ENCODE results near the gene PLCH2.
"Not testable (repeated sequence)": the region's sequence is repeated elsewhere in the genome, so short reads cannot be mapped to it uniquely, and the experiment has no call there.

DNA sequence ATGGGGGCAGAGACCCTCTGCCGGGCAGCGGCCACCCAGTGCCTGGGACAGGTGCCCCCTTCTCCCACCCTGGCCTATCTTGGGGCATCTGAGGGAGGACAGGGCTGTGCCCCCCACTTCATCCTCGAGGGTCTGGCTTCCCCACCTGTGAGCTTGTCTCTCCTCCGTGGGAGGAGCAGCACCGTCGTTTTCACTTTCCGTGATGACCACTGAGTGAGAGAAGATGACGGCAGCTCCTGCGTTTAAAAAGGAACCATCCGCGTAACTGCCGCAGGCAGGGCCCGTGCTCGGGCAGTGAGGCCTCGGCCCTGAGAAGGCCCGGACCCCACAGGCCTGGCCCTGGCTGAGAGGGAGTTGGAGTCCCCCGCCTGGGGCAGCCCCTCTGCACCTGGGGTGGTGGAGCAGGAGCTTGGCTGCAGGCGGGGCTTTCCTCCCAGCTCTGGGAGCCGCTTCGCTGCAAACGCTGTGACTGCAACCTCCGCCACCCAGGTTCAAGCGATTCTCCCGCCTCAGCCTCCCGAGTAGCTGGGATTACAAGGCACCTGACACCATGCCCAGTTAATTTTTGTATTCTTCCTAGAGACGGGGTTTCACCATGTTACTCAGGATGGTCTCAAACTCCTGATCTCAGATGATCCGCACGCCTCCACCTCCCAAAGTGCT is 73.4 kb downstream of the PLCH2 start:
- TF ChIP-seq, protein P1, sequence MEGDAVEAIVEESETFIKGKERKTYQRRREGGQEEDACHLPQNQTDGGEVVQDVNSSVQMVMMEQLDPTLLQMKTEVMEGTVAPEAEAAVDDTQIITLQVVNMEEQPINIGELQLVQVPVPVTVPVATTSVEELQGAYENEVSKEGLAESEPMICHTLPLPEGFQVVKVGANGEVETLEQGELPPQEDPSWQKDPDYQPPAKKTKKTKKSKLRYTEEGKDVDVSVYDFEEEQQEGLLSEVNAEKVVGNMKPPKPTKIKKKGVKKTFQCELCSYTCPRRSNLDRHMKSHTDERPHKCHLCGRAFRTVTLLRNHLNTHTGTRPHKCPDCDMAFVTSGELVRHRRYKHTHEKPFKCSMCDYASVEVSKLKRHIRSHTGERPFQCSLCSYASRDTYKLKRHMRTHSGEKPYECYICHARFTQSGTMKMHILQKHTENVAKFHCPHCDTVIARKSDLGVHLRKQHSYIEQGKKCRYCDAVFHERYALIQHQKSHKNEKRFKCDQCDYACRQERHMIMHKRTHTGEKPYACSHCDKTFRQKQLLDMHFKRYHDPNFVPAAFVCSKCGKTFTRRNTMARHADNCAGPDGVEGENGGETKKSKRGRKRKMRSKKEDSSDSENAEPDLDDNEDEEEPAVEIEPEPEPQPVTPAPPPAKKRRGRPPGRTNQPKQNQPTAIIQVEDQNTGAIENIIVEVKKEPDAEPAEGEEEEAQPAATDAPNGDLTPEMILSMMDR (conservative IDR thresholded peaks at IDR 0.05 in 1 of 2, IDR thresholded peaks at IDR 0.05 in 1 of 2; ENCODE audit: extremely low read depth in 1 of 2, insufficient read depth in 1 of 2, low read depth in 1 of 2, low read length in 2 of 2): not testable (repeated sequence)
- TF ChIP-seq EZH2 (IDR thresholded peaks at IDR 0.05; ENCODE audit: borderline replicate concordance, low read length): not testable (repeated sequence)
